Endometrial microvascular endothelial cells (primary cell): Measurements from ENCODE around the gene EPHA4. TPM values are rescaled to one million over a fixed set of nuclear protein-coding genes. Genes with fewer than 3 reads are reported as not detected.

ENCODE experiments used
- in situ Hi-C: cut with HindIII; loops from 2 replicates; pipeline ENCODE4 v1.10.0; 2017; ENCODE audit warnings: low sequenced_read_pairs, low pct_unique_long_range_greater_than_20kb; ENCODE audit errors: inconsistent ontology term
- total RNA-seq: library from RNA; depleted of rRNA; stranded (reverse); fragments of >200 nt; gene quantifications from one replicate; pipeline ENCODE4 v1.2.3, GENCODE V29; 2015; ENCODE audit errors: inconsistent ontology term

Gene EPHA4
- total RNA-seq, 1 donor from 2014 or later: 16.6 TPM

DNA sequence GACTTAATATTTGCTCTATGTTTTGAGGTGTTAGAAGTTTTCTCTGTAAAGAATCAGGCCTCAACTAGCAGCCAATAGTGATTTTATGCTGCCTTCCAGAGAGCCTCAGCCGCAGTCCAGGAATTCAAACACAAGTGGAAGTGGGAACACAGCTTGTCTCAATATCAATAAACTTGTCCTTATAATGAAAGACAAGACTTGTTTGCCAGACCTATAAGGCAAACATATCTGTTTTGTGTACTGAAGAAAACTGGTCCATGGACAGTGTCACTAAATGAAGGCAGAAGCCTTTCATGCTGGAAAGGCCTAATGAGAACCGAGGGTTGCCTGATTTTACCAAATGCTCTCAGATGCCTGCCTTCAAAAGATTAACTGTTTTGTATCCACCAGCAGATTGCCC is 182.2 kb downstream of the EPHA4 start:
- in situ Hi-C loops: no loop called here

GRCh38 chr2:221389421-221389820 is 182.7 kb downstream of the EPHA4 start:
- in situ Hi-C loops: no loop called here

GRCh38 chr2:221388891-221389290 is 183.2 kb downstream of the EPHA4 start:
- in situ Hi-C loops: no loop called here

GRCh38 chr2:221385716-221386115 is 186.4 kb downstream of the EPHA4 start:
- in situ Hi-C loops: no loop called here

DNA sequence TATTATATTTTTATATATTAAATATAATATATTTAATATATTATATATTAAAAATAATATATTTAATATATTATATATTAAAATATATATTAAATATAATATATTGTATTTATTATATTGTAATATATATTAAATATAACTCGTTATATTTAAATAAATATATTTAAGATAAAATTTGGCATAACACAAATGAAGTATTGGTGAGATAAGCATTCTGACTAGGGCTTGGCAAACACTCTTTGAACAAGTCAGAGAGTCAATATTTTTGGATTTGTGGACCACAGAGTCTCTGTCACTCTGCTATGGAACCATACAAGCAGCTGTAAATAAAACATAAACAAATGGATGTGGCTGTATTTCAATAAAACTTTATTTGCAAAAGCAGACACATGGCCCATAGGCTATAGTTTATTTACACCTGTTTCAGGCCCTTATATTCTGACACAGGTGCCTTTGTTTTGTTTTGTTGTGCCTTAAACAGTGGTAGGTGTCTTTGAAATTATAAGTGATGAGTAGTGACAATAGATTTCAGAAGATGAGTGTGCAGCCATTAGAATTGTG is 190.1 kb downstream of the EPHA4 start:
- in situ Hi-C loops: no loop called here

DNA sequence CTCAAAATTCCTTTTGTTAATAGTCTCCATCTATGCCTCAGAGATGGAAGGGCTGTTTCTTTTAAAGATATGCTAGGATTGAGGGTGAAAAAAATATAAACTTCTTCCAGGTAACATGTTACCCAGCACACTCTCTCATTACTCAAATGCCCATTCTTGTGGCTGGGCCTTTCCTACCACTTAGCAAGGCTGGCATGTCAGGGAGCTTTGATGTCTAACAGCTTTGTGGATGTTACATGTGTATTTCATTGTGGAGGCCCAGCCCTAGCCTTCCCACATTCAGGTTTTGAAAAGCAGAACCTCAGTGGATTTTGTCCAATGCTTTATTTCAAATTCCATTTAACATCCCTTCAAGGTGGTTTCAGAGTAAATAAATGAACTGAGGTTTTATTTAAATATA is 191.4 kb downstream of the EPHA4 start:
- in situ Hi-C loops: no loop called here

DNA sequence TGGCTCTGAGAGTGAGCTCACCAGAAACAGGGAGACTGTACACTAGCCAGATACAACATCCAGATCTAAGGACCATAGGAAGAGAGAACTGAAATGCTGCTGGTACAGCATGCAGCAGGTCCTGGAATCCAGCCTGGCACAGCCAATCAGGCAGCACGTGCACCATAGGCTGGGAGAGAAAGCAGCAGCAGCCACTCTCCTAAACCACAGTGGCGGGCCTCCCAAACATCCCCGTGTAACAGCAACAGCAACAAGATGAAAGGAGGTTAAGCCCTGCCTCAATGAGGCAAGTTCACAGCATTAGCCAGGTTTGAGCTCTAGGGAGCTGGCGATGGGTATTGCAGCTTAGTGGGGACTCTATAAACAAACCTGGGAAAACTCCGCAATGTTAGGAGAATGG is 192.0 kb downstream of the EPHA4 start:
- in situ Hi-C loops: no loop called here

DNA sequence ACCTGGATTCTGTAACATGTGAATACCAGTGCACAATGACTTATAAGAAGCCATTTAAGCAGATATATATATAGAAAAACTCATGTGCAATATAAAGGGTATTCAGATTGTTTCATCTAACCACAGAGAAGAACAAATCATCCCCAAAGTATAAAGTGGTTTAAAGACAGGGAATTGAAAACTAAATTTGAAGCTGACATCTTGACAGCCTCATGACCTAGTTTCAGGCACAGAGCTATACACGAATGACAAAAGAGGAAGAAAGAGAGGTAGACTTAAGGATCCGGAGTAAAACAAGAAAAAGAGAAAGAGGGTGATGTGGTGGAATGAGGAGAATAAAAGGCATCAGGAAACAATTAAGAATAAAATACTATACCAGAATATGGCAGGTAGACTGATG is 194.5 kb downstream of the EPHA4 start:
- in situ Hi-C loops: no loop called here

DNA sequence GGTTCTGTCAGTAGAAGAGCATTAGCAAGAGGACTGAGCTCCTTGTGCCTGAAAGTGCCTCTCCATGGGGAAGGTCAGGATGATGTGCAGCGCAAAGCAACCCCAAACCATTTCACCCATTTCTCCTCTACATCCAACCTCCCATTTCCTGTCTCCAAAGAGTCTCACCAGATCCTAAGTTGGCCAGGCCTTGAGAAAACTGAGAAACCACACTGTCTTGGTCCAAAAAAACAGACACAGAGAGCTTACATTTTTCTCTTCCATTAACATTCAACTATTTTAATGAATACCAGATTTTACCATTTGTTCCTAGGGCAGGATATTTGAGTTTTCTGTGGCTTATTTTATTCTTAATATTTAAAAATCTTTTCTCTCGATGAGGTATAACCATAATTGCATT is 195.0 kb downstream of the EPHA4 start:
- in situ Hi-C loops: no loop called here

DNA sequence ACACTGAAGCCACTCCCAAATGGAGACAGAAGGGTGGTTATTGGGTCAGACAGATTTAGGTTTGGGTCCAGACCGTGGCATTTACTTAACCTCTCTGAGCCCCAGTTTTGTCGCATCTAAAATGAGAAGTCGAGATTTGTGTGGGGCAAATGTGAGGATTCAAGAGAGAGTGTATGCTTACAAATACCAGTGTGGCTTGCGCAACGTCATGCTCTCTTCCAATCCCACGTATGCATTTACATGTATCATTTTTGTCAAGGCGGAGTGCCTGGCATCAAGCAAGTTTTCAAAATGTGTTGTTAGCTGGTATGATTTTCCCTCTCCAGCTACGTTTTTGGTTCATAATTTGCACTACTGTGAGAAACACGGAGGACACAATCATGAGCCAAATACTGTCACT is 197.9 kb downstream of the EPHA4 start:
- in situ Hi-C loops: no loop called here

DNA sequence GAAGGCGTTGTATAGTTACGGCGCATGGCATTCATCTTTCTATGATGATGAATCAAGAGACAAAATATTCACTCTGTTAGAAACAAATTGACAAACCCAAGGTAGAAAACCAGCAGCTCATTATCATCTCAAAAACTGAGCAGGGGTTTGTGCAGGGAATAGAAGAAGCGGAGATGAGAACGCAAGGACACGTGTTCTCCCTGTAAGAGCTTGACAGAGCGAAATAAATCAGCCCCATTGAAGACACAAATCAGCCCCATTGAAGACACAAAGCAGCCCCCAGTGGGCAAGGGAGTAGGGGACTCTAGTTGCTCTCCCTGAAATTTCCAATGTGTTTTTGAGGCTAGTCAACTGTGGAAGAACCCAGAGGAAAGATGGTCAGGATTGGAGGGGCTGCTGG is 199.2 kb downstream of the EPHA4 start:
- in situ Hi-C loops: no loop called here

DNA sequence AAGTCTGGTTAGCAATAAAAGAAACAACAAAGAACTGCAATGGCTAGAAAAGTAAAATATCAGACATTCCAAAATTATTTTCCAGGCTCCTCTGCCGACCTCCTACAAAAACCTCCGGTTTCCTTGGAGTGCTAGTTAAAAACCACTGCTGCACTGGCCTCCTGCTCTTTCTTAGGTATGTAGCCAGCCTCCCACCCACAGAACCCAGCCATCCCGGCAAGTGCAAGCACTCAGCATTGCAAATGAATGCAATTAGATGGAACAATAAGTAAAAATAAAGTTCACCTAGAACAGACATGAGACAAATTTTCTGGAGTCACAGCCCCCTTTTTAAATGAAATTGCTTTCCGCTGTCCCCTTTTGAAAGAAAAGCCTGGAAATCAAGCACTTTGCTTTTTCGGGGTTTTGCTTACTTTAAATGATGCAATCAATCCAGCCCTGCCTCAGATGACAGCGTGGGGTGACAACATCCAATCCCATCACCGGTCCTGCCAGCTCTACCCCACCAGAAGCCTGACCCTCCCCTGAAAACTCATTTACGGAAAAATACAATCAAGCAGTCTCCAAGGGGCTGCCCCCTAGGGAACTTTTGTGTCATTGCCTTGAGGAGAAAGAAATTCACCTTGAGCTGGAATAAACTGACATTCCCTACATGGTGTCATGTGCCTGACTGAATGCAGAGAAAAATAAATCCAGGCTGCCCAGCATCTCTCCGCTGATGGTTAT is 199.8 kb downstream of the EPHA4 start:
- in situ Hi-C loops: no loop called here

GRCh38 chr2:221371347-221371746 is 200.8 kb downstream of the EPHA4 start:
- in situ Hi-C loops: no loop called here

DNA sequence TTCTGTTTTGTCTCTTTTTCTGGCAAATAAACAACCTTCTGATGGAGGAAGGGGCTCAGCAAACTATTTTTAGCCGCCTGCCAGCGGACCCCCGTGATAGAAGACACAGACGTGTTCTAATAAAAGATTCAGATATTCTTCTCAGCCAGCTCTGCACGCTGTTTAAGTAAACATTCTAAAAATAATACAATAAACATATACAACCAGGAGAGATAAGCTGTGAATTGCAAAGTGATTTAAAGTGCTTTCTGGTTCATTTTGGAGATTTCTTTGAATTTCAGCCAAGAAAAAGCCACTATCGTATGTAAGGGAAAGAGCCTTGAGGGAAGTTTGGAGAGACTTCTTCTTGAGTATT is 201.3 kb downstream of the EPHA4 start:
- in situ Hi-C loops: no loop called here

DNA sequence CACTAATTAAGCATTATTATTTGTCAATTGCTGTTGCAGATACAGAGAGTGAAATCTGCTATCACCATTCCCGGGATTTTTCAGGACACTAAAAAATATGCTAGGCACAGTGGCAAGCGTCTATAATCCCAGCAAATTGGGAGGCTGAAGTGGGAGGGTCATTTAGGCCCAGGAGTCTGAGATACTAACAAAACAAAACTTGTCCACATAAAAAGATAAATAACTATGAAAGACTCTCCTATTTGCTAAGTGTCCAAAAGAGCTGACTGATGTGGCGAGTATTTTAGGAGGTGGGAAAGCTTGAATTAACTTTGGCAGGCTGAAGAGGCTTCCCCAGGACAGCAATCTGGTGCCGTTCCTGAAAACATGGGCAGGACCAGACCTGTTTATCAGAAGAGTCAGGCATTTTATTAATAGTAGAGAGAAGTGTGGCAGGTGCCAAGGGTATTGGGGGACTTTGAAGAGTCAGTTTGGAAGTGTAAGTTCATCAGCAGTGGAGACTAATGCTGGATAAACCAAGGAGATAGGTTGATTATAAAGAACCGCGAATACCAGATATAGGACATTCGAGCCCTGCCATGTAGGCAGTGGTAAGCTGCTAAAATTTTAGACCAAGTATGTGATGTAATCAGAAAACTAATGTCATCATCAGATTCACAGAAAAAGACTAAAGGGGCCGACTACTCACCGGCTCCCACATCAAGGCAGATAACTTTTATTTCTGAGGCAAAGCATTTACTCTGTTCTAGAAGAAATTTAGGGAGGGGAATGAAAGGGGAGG is 201.8 kb downstream of the EPHA4 start:
- in situ Hi-C loops: no loop called here
